Neural progenitor cell (in vitro differentiated cells): ENCODE measurements around the gene OR2B3. TPM values are rescaled to one million over a fixed set of nuclear protein-coding genes. Genes with fewer than 3 reads are reported as not detected.
"Not testable (repeated sequence)": the region's sequence is repeated elsewhere in the genome, so short reads cannot be mapped to it uniquely, and the experiment has no call there.

Source experiments
- DNase-seq: peaks from one replicate; pipeline ENCODE4 v3.0.0-alpha.2; 2016; ENCODE audit warnings: low spot score
- H2AFZ ChIP-seq: fragments of 200-600 bp; sonication (generic); replicated peaks from 2 replicates; pipeline ENCODE4 v1.6.1; 2016; ENCODE audit warnings: antibody characterized with exemption
- H3F3A ChIP-seq: fragments of 200-600 bp; sonication (generic); 2 replicates; pipeline ENCODE4 v1.6.1; 2016; ENCODE audit warnings: antibody characterized with exemption, low read depth
- H3K27ac ChIP-seq: fragments of 200-600 bp; sonication (generic); 2 replicates; pipeline ENCODE4 v1.5.1; 2016; ENCODE audit warnings: mild to moderate bottlenecking
- H3K27me3 ChIP-seq: fragments of 200-600 bp; sonication (generic); 2 replicates; pipeline ENCODE4 v1.6.1; 2016; ENCODE audit warnings: mild to moderate bottlenecking, moderate library complexity
- H3K36me3 ChIP-seq: fragments of 200-600 bp; sonication (generic); 2 replicates; pipeline ENCODE4 v1.5.1; 2016
- H3K4me1 ChIP-seq: fragments of 200-600 bp; sonication (generic); 2 replicates; pipeline ENCODE4 v1.6.1; 2016; ENCODE audit warnings: mixed run types
- H3K4me2 ChIP-seq: fragments of 200-600 bp; sonication (generic); 2 replicates; pipeline ENCODE4 v1.6.1; 2016
- H3K4me3 ChIP-seq: fragments of 200-600 bp; sonication (generic); 2 replicates; pipeline ENCODE4 v1.5.1; 2016
- H3K79me2 ChIP-seq: fragments of 200-600 bp; sonication (generic); 2 replicates; pipeline ENCODE4 v1.6.1; 2016; ENCODE audit warnings: low read depth
- H3K9ac ChIP-seq: fragments of 200-600 bp; sonication (generic); 2 replicates; pipeline ENCODE4 v1.6.1; 2016
- H3K9me3 ChIP-seq: fragments of 200-600 bp; sonication (generic); 2 replicates; pipeline ENCODE4 v1.5.1; 2016; ENCODE audit warnings: low read depth
- H4K20me1 ChIP-seq: fragments of 200-600 bp; sonication (generic); 2 replicates; pipeline ENCODE4 v1.6.1; 2016; ENCODE audit warnings: low read depth
- H3K27ac Mint-ChIP-seq: 3 replicates; pipeline ENCODE4 v1.8.0; 2021; ENCODE audit warnings: mixed read lengths
- H3K27me3 Mint-ChIP-seq: 2 replicates; pipeline ENCODE4 v1.8.0; 2022; ENCODE audit warnings: low read depth, mild to moderate bottlenecking, inconsistent platforms, moderate library complexity, mixed read lengths; ENCODE audit not compliant: insufficient read depth
- H3K36me3 Mint-ChIP-seq: 3 replicates; pipeline ENCODE4 v1.8.0; 2021; ENCODE audit warnings: mixed read lengths
- H3K4me1 Mint-ChIP-seq: 3 replicates; pipeline ENCODE4 v1.8.0; 2021; ENCODE audit warnings: mixed read lengths
- H3K4me3 Mint-ChIP-seq: 3 replicates; pipeline ENCODE4 v1.8.0; 2021; ENCODE audit warnings: mild to moderate bottlenecking, moderate library complexity, mixed read lengths
- H3K9me3 Mint-ChIP-seq: 3 replicates; pipeline ENCODE4 v1.8.0; 2020; ENCODE audit warnings: mixed read lengths
- CTCF ChIP-seq: fragments of 200-600 bp; sonication (generic); IDR thresholded peaks from 2 replicates; pipeline ENCODE4 v1.5.1; 2017; ENCODE audit warnings: antibody characterized with exemption, mild to moderate bottlenecking
- EZH2 ChIP-seq: fragments of 200-600 bp; sonication (generic); IDR thresholded peaks from 2 replicates; pipeline ENCODE4 v1.6.1; 2017; ENCODE audit warnings: antibody characterized with exemption, mild to moderate bottlenecking, moderate library complexity
- EZH2phosphoT487 ChIP-seq: fragments of 200-600 bp; sonication (generic); IDR thresholded peaks from 2 replicates; pipeline ENCODE4 v1.6.1; 2017; ENCODE audit warnings: antibody characterized with exemption
- total RNA-seq: library from RNA; depleted of rRNA; stranded (reverse); fragments of >200 nt; gene quantifications from 2 replicates; pipeline ENCODE4 v1.2.3, GENCODE V29; 2015; ENCODE audit warnings: low replicate concordance

The OR2B3 gene
- total RNA-seq, 1 donor from 2014 or later = not detected

- no peak overlapping the region for H3K27ac ChIP-seq
- no peak overlapping the region for H3K4me3 ChIP-seq
- no peak overlapping the region for H2AFZ ChIP-seq
- no peaks in the 10 kb centered on the region for H3K4me1 ChIP-seq
- no peak overlapping the region for H3K4me2 ChIP-seq
- no peak for TF ChIP-seq EZH2phosphoT487
- TF ChIP-seq EZH2 = no peak
- TF ChIP-seq CTCF = no peak
- Mint-ChIP-seq H3K27me3 (no peaks in the 10 kb centered on the region), H3K27ac (no peak overlapping the region), H3K4me3 (no peak overlapping the region), H3K36me3 (no peaks in the 10 kb centered on the region), H3K9me3 (no peaks in the 10 kb centered on the region), H3K4me1 (no peaks in the 10 kb centered on the region)
- no peaks in the 10 kb centered on the region for H3K9me3 ChIP-seq
- H3K27me3 ChIP-seq = no peaks in the 10 kb centered on the region
- H3F3A ChIP-seq = no peaks in the 10 kb centered on the region
- no peaks in the 10 kb centered on the region for H3K36me3 ChIP-seq
- H3K79me2 ChIP-seq = no peaks in the 10 kb centered on the region
- DNase-seq = no peak
- no peak overlapping the region for H3K9ac ChIP-seq
- H4K20me1 ChIP-seq = no peaks in the 10 kb centered on the region
Measured at GRCh38 chr6:29129326-29130012, 42.4 kb upstream of the OR2B3 start.

GRCh38 chr6:29114964-29115363 lies 27.9 kb upstream of the OR2B3 start:
- H3K27me3 ChIP-seq, DNase-seq, H3K4me3 Mint-ChIP-seq, H3K4me2 ChIP-seq, H4K20me1 ChIP-seq, H3K27ac ChIP-seq, H3K9me3 Mint-ChIP-seq, H3K4me1 ChIP-seq, H3K9me3 ChIP-seq, H3K27me3 Mint-ChIP-seq, H3K27ac Mint-ChIP-seq, H3K36me3 Mint-ChIP-seq, H3F3A ChIP-seq, H3K79me2 ChIP-seq, H2AFZ ChIP-seq, H3K9ac ChIP-seq, H3K4me1 Mint-ChIP-seq, H3K36me3 ChIP-seq, H3K4me3 ChIP-seq: not testable (repeated sequence)

- H3K9ac ChIP-seq = no peak overlapping the region
- Mint-ChIP-seq H3K27me3 (no peaks in the 10 kb centered on the region), H3K36me3 (no peaks in the 10 kb centered on the region), H3K4me3 (no peak overlapping the region), H3K9me3 (no peaks in the 10 kb centered on the region), H3K4me1 (no peaks in the 10 kb centered on the region), H3K27ac (no peak overlapping the region)
- H4K20me1 ChIP-seq = no peaks in the 10 kb centered on the region
- H3F3A ChIP-seq = no peaks in the 10 kb centered on the region
- H3K9me3 ChIP-seq = no peaks in the 10 kb centered on the region
- no peaks in the 10 kb centered on the region for H3K36me3 ChIP-seq
- H3K4me3 ChIP-seq = no peak overlapping the region
- H2AFZ ChIP-seq = no peak overlapping the region
- H3K79me2 ChIP-seq = no peaks in the 10 kb centered on the region
- TF ChIP-seq EZH2phosphoT487 = no peak
- no peak for TF ChIP-seq CTCF
- TF ChIP-seq EZH2 = no peak
- no peak overlapping the region for H3K4me2 ChIP-seq
- H3K4me1 ChIP-seq = no peaks in the 10 kb centered on the region
- no peak overlapping the region for H3K27ac ChIP-seq
- DNase-seq = no peak
- peaks cover 6% of the 10 kb centered on the region for H3K27me3 ChIP-seq
Measured at GRCh38 chr6:29112135-29112534, 25.0 kb upstream of the OR2B3 start.

GRCh38 chr6:29107758-29108157 lies 20.6 kb upstream of the OR2B3 start, which contains the start of gene OR2J3:
TSS of gene OR2J3 (plus strand) at chr6:29108058. CDS start at chr6:29111891, 3,833 bp downstream.
- no peak within 1 kb of the TSS for H3K27ac ChIP-seq
- H3K36me3 ChIP-seq = no peaks in the 10 kb centered on the region
- H3K36me3 Mint-ChIP-seq = no peaks in the 10 kb centered on the region
- no peak for DNase-seq
- H3K79me2 ChIP-seq = no peaks in the 10 kb centered on the region
- no peaks in the 10 kb centered on the region for H3K9me3 Mint-ChIP-seq
- H3F3A ChIP-seq = no peaks in the 10 kb centered on the region
- H3K27me3 ChIP-seq = peaks cover 6% of the 10 kb centered on the region
- no peak for TF ChIP-seq EZH2phosphoT487
- TF ChIP-seq CTCF = no peak
- TF ChIP-seq EZH2 = no peak
- H3K9me3 ChIP-seq = no peaks in the 10 kb centered on the region
- no peak within 1 kb of the TSS for H3K9ac ChIP-seq
- no peak within 1 kb of the TSS for H3K4me2 ChIP-seq
- H3K4me3 ChIP-seq = no peak within 1 kb of the TSS
- no peaks in the 10 kb centered on the region for H3K4me1 ChIP-seq
- H3K4me1 Mint-ChIP-seq = no peaks in the 10 kb centered on the region
- no peak within 1 kb of the TSS for H3K27ac Mint-ChIP-seq
- no peaks in the 10 kb centered on the region for H4K20me1 ChIP-seq
- no peaks in the 10 kb centered on the region for H3K27me3 Mint-ChIP-seq
- H2AFZ ChIP-seq = no peak within 1 kb of the TSS
- no peak within 1 kb of the TSS for H3K4me3 Mint-ChIP-seq
